Measurements from ENCODE around the gene MIPEP.

Gene MIPEP

DNA sequence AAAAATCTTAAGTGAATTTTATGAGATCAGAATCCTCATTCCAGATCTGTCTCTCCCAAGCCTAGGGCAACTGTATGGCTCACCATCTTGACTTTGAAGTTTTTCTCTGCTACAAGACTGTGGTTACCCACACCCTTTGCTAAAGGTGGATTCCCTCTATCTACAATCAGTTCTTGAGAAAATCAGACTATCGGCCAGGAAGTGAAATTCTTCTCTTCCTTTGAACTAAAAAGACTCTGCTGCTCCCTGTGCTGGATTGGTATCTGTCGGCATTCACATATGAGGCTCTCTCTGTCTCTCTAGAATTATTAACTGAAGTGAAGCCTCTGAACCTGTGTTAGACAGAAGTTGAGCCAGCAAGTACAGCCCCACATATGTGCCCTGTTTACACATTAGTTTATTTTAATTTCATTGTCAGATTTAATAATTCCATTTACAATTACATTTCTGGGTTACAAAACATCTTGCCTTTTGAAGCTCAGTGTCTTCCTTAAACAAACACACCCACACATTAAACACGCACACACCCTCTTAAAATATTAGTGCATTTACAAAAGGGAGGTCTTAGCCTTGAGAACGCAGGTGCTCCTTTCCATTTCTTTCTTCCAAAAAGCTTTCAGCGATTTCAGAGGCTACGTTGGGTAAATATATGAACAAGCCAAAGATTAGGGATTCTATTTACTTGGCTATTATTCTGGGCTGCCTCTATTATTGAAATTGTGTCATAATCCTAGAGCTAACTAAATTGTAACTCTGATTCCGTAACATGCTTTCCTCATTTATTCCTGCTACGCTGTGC lies 145.7 kb downstream of the MIPEP start:
- H3K4me3 ChIP-seq (ENCODE audit: low read depth in 1 of 2, low read length in 2 of 2) = no peak overlapping the region
- H3K27ac ChIP-seq (ENCODE audit: low read depth, low read length) = no peak overlapping the region
- H3K9me3 ChIP-seq (ENCODE audit: control insufficient read depth in 1 of 2, low read length in 2 of 2) = no peaks in the 10 kb centered on the region
- H3K36me3 ChIP-seq (ENCODE audit: control insufficient read depth in 1 of 2, insufficient read depth in 2 of 2, low read length in 2 of 2) = no peaks in the 10 kb centered on the region
- no peaks in the 10 kb centered on the region for H3K27me3 ChIP-seq (ENCODE audit: control insufficient read depth in 1 of 2, insufficient read depth in 2 of 2, low read length in 2 of 2)
- H3K9ac ChIP-seq (ENCODE audit: low read depth in 1 of 2, low read length in 2 of 2) = no peak overlapping the region
- peaks cover 0 to 4% of the 10 kb centered on the region in 2 donors for H3K4me1 ChIP-seq (ENCODE audit: control insufficient read depth in 1 of 2, insufficient read depth in 2 of 2, low read length in 2 of 2)

- no peaks in the 10 kb centered on the region for H3K9me3 ChIP-seq (ENCODE audit: control insufficient read depth in 1 of 2, low read length in 2 of 2)
- H3K27ac ChIP-seq (ENCODE audit: low read depth, low read length) = no peak overlapping the region
- peaks cover 0 to 4% of the 10 kb centered on the region in 2 donors for H3K4me1 ChIP-seq (ENCODE audit: control insufficient read depth in 1 of 2, insufficient read depth in 2 of 2, low read length in 2 of 2)
- H3K9ac ChIP-seq (ENCODE audit: low read depth in 1 of 2, low read length in 2 of 2) = no peak overlapping the region
- no peaks in the 10 kb centered on the region for H3K36me3 ChIP-seq (ENCODE audit: control insufficient read depth in 1 of 2, insufficient read depth in 2 of 2, low read length in 2 of 2)
- no peaks in the 10 kb centered on the region for H3K27me3 ChIP-seq (ENCODE audit: control insufficient read depth in 1 of 2, insufficient read depth in 2 of 2, low read length in 2 of 2)
- H3K4me3 ChIP-seq (ENCODE audit: low read depth in 1 of 2, low read length in 2 of 2) = no peak overlapping the region
These were observed 147.2 kb downstream of the MIPEP start for GRCh38 chr13:23741879-23742510.

- Histone ChIP-seq H3K27ac (ENCODE audit: low read depth, low read length) (no peak overlapping the region), H3K9ac (ENCODE audit: low read depth in 1 of 2, low read length in 2 of 2) (no peak overlapping the region), H3K9me3 (ENCODE audit: control insufficient read depth in 1 of 2, low read length in 2 of 2) (no peaks in the 10 kb centered on the region), H3K4me1 (ENCODE audit: control insufficient read depth in 1 of 2, insufficient read depth in 2 of 2, low read length in 2 of 2) (peaks cover 0 to 4% of the 10 kb centered on the region in 2 donors), H3K36me3 (ENCODE audit: control insufficient read depth in 1 of 2, insufficient read depth in 2 of 2, low read length in 2 of 2) (no peaks in the 10 kb centered on the region), H3K4me3 (ENCODE audit: low read depth in 1 of 2, low read length in 2 of 2) (no peak overlapping the region), H3K27me3 (ENCODE audit: control insufficient read depth in 1 of 2, insufficient read depth in 2 of 2, low read length in 2 of 2) (no peaks in the 10 kb centered on the region)
These were observed 149.2 kb downstream of the MIPEP start for GRCh38 chr13:23740002-23740401.

GRCh38 chr13:23739596-23739995 lies 149.6 kb downstream of the MIPEP start:
- H3K36me3 ChIP-seq (ENCODE audit: control insufficient read depth in 1 of 2, insufficient read depth in 2 of 2, low read length in 2 of 2) = no peaks in the 10 kb centered on the region
- peaks cover 0 to 4% of the 10 kb centered on the region in 2 donors for H3K4me1 ChIP-seq (ENCODE audit: control insufficient read depth in 1 of 2, insufficient read depth in 2 of 2, low read length in 2 of 2)
- H3K9me3 ChIP-seq (ENCODE audit: control insufficient read depth in 1 of 2, low read length in 2 of 2) = no peaks in the 10 kb centered on the region
- no peaks in the 10 kb centered on the region for H3K27me3 ChIP-seq (ENCODE audit: control insufficient read depth in 1 of 2, insufficient read depth in 2 of 2, low read length in 2 of 2)
- H3K27ac ChIP-seq (ENCODE audit: low read depth, low read length) = no peak overlapping the region
- no peak overlapping the region for H3K4me3 ChIP-seq (ENCODE audit: low read depth in 1 of 2, low read length in 2 of 2)
- H3K9ac ChIP-seq (ENCODE audit: low read depth in 1 of 2, low read length in 2 of 2) = no peak overlapping the region

GRCh38 chr13:23736541-23736940 lies 152.7 kb downstream of the MIPEP start:
- H3K4me1 ChIP-seq (ENCODE audit: control insufficient read depth in 1 of 2, insufficient read depth in 2 of 2, low read length in 2 of 2) = peaks cover 0 to 4% of the 10 kb centered on the region in 2 donors
- no peaks in the 10 kb centered on the region for H3K27me3 ChIP-seq (ENCODE audit: control insufficient read depth in 1 of 2, insufficient read depth in 2 of 2, low read length in 2 of 2)
- no peak overlapping the region for H3K9ac ChIP-seq (ENCODE audit: low read depth in 1 of 2, low read length in 2 of 2)
- no peak overlapping the region for H3K4me3 ChIP-seq (ENCODE audit: low read depth in 1 of 2, low read length in 2 of 2)
- H3K36me3 ChIP-seq (ENCODE audit: control insufficient read depth in 1 of 2, insufficient read depth in 2 of 2, low read length in 2 of 2) = no peaks in the 10 kb centered on the region
- H3K27ac ChIP-seq (ENCODE audit: low read depth, low read length) = no peak overlapping the region
- no peaks in the 10 kb centered on the region for H3K9me3 ChIP-seq (ENCODE audit: control insufficient read depth in 1 of 2, low read length in 2 of 2)

GRCh38 chr13:23735329-23735728 lies 153.9 kb downstream of the MIPEP start:
- Histone ChIP-seq H3K4me1 (ENCODE audit: control insufficient read depth in 1 of 2, insufficient read depth in 2 of 2, low read length in 2 of 2) (peaks cover 0 to 4% of the 10 kb centered on the region in 2 donors), H3K4me3 (ENCODE audit: low read depth in 1 of 2, low read length in 2 of 2) (no peak overlapping the region), H3K36me3 (ENCODE audit: control insufficient read depth in 1 of 2, insufficient read depth in 2 of 2, low read length in 2 of 2) (no peaks in the 10 kb centered on the region), H3K27ac (ENCODE audit: low read depth, low read length) (no peak overlapping the region), H3K9ac (ENCODE audit: low read depth in 1 of 2, low read length in 2 of 2) (no peak overlapping the region), H3K27me3 (ENCODE audit: control insufficient read depth in 1 of 2, insufficient read depth in 2 of 2, low read length in 2 of 2) (no peaks in the 10 kb centered on the region), H3K9me3 (ENCODE audit: control insufficient read depth in 1 of 2, low read length in 2 of 2) (no peaks in the 10 kb centered on the region)

- Histone ChIP-seq H3K4me1 (ENCODE audit: control insufficient read depth in 1 of 2, insufficient read depth in 2 of 2, low read length in 2 of 2) (no peaks in the 10 kb centered on the region), H3K9ac (ENCODE audit: low read depth in 1 of 2, low read length in 2 of 2) (no peak overlapping the region), H3K9me3 (ENCODE audit: control insufficient read depth in 1 of 2, low read length in 2 of 2) (no peaks in the 10 kb centered on the region), H3K27ac (ENCODE audit: low read depth, low read length) (no peak overlapping the region), H3K4me3 (ENCODE audit: low read depth in 1 of 2, low read length in 2 of 2) (no peak overlapping the region), H3K36me3 (ENCODE audit: control insufficient read depth in 1 of 2, insufficient read depth in 2 of 2, low read length in 2 of 2) (peaks cover 0 to 5% of the 10 kb centered on the region in 2 donors), H3K27me3 (ENCODE audit: control insufficient read depth in 1 of 2, insufficient read depth in 2 of 2, low read length in 2 of 2) (no peaks in the 10 kb centered on the region)
These were observed 157.5 kb downstream of the MIPEP start for GRCh38 chr13:23731709-23732108.

- no peaks in the 10 kb centered on the region for H3K4me1 ChIP-seq (ENCODE audit: control insufficient read depth in 1 of 2, insufficient read depth in 2 of 2, low read length in 2 of 2)
- peaks cover 0 to 5% of the 10 kb centered on the region in 2 donors for H3K36me3 ChIP-seq (ENCODE audit: control insufficient read depth in 1 of 2, insufficient read depth in 2 of 2, low read length in 2 of 2)
- H3K9ac ChIP-seq (ENCODE audit: low read depth in 1 of 2, low read length in 2 of 2) = no peak overlapping the region
- H3K4me3 ChIP-seq (ENCODE audit: low read depth in 1 of 2, low read length in 2 of 2) = no peak overlapping the region
- no peak overlapping the region for H3K27ac ChIP-seq (ENCODE audit: low read depth, low read length)
- no peaks in the 10 kb centered on the region for H3K9me3 ChIP-seq (ENCODE audit: control insufficient read depth in 1 of 2, low read length in 2 of 2)
- H3K27me3 ChIP-seq (ENCODE audit: control insufficient read depth in 1 of 2, insufficient read depth in 2 of 2, low read length in 2 of 2) = no peaks in the 10 kb centered on the region
These were observed 158.9 kb downstream of the MIPEP start for GRCh38 chr13:23730251-23730650.

- H3K4me1 ChIP-seq (ENCODE audit: control insufficient read depth in 1 of 2, insufficient read depth in 2 of 2, low read length in 2 of 2) = no peaks in the 10 kb centered on the region
- H3K9me3 ChIP-seq (ENCODE audit: control insufficient read depth in 1 of 2, low read length in 2 of 2) = no peaks in the 10 kb centered on the region
- H3K27ac ChIP-seq (ENCODE audit: low read depth, low read length) = no peak overlapping the region
- no peak overlapping the region for H3K4me3 ChIP-seq (ENCODE audit: low read depth in 1 of 2, low read length in 2 of 2)
- H3K27me3 ChIP-seq (ENCODE audit: control insufficient read depth in 1 of 2, insufficient read depth in 2 of 2, low read length in 2 of 2) = no peaks in the 10 kb centered on the region
- no peak overlapping the region for H3K9ac ChIP-seq (ENCODE audit: low read depth in 1 of 2, low read length in 2 of 2)
- peaks cover 0 to 5% of the 10 kb centered on the region in 2 donors for H3K36me3 ChIP-seq (ENCODE audit: control insufficient read depth in 1 of 2, insufficient read depth in 2 of 2, low read length in 2 of 2)
These were observed 159.7 kb downstream of the MIPEP start for GRCh38 chr13:23729531-23729930.

GRCh38 chr13:23728807-23729206 lies 160.4 kb downstream of the MIPEP start:
- Histone ChIP-seq H3K36me3 (ENCODE audit: control insufficient read depth in 1 of 2, insufficient read depth in 2 of 2, low read length in 2 of 2) (peaks cover 0 to 5% of the 10 kb centered on the region in 2 donors), H3K4me1 (ENCODE audit: control insufficient read depth in 1 of 2, insufficient read depth in 2 of 2, low read length in 2 of 2) (no peaks in the 10 kb centered on the region), H3K27me3 (ENCODE audit: control insufficient read depth in 1 of 2, insufficient read depth in 2 of 2, low read length in 2 of 2) (no peaks in the 10 kb centered on the region), H3K9ac (ENCODE audit: low read depth in 1 of 2, low read length in 2 of 2) (no peak overlapping the region), H3K9me3 (ENCODE audit: control insufficient read depth in 1 of 2, low read length in 2 of 2) (no peaks in the 10 kb centered on the region), H3K27ac (ENCODE audit: low read depth, low read length) (no peak overlapping the region), H3K4me3 (ENCODE audit: low read depth in 1 of 2, low read length in 2 of 2) (no peak overlapping the region)

Measured in duodenal mucosa (tissue), 2 donors.